Aorta (tissue), 5 donors: ENCODE results near the gene GORASP1. TPM values are rescaled to one million over a fixed set of nuclear protein-coding genes. Genes with fewer than 3 reads are reported as not detected.

Source experiments
- ATAC-seq: fragments of 200-7000 bp; cut with Tn5 transposase; one replicate; pipeline ENCODE4 v1.9.1; 2022; ENCODE audit warnings: moderate library complexity; ENCODE audit not compliant: low FRiP score
- DNase-seq, 2 donors: peaks; one replicate each; pipeline ENCODE4 v3.0.0-alpha.2; 2020
- H3K27ac ChIP-seq, 2 donors: one replicate each; pipeline ENCODE4 v1.5.1; 2013; ENCODE audit warnings: low read length in 2 of 2, mild to moderate bottlenecking in 2 of 2, moderate library complexity in 2 of 2, control low read depth in 1 of 2, inconsistent platforms in 1 of 2, low read depth in 1 of 2
- H3K27me3 ChIP-seq, 2 donors: one replicate each; pipeline ENCODE4 v1.6.1; 2013; ENCODE audit warnings: control low read depth in 1 of 2, low read length in 1 of 2, mild to moderate bottlenecking in 1 of 2, moderate library complexity in 1 of 2; ENCODE audit not compliant: insufficient read depth in 2 of 2, control insufficient read depth in 1 of 2
- H3K36me3 ChIP-seq, 2 donors: one replicate each; pipeline ENCODE4 v1.6.1; 2013; ENCODE audit warnings: control low read depth in 1 of 2, low read length in 1 of 2, mild to moderate bottlenecking in 1 of 2; ENCODE audit not compliant: insufficient read depth in 2 of 2, control insufficient read depth in 1 of 2
- H3K4me1 ChIP-seq, 2 donors: one replicate each; pipeline ENCODE4 v1.6.1; 2013; ENCODE audit warnings: low read length in 2 of 2, control low read depth in 1 of 2, mild to moderate bottlenecking in 1 of 2, moderate library complexity in 1 of 2; ENCODE audit not compliant: insufficient read depth in 2 of 2, control insufficient read depth in 1 of 2
- H3K4me3 ChIP-seq, 2 donors: one replicate each; pipeline ENCODE4 v1.5.1; 2013; ENCODE audit warnings: low read length in 2 of 2, control low read depth in 1 of 2, mild to moderate bottlenecking in 1 of 2
- H3K9me3 ChIP-seq: one replicate; pipeline ENCODE4 v1.6.1; 2013; ENCODE audit warnings: mild to moderate bottlenecking, low read length; ENCODE audit not compliant: control insufficient read depth
- WGBS, 2 donors: extraction: QIAGEN DNeasy Blood & Tissue Kit; methylation state at CpG; one replicate each; pipeline ENCODE4 v1.1.7; 2013; 5-methylcytosine and 5-hydroxymethylcytosine counted together
- intact Hi-C, 2 donors: fragments of 100-400 bp; cut with DNase I; formaldehyde crosslinking; loops; one replicate each; pipeline versions ENCODE4 v1.14.2 to v1.15.0; 2022
- polyA plus RNA-seq, 2 donors: library from polyadenylated mRNA; stranded (reverse); fragments of 200-250 nt; gene quantifications; one replicate each; pipeline ENCODE4 v1.2.3, GENCODE V29; 2013
- total RNA-seq, 2 donors: library from RNA; stranded (reverse); fragmentation: NEBNext Ultra II Directional; extraction: Animal tissue kit (Norgen Biotek cat#: 25700); gene quantifications; one replicate each; pipeline ENCODE4 v1.2.1, GENCODE V29; 2021
- donor health status: healthy with polysubstance abuse.
- donor health status: Bipolar disorder and iron deficiency.
- donor health status: DM: no; HTN: no; CAD: no.
- donor health status: DM: no; HTN: no; CAD: no.
- donor health status: DM: yes; HTN: yes; CAD: no.

GORASP1 gene
- total and polyA plus RNA-seq, 4 donors: 14.7 to 66.3 (median 57.2) TPM

DNA sequence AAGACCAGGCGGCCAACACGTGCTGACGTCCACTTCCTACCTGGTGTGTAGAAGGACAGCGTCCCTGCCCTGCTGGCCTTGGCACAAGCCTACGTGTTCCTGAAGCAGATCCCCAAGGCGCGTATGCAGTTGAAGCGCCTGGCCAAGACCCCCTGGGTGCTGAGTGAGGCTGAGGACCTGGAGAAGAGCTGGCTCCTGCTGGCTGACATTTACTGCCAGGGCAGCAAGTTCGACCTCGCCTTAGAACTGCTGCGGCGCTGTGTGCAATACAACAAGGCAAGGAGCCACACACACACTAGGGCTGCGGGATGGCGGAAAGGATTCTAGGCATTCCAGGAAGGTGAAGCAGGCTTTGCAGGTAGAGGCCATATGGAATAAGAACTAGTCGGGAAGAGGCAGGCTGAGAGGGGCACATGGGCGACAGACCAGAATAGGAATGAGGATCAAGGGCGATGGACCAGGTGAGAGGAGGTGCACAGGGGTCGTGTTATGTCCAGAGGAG, 30.1 kb upstream of the GORASP1 start:
- Histone ChIP-seq H3K27me3 (no peaks in the 10 kb centered on the region), H3K9me3 (no peaks in the 10 kb centered on the region), H3K27ac (no peak overlapping the region), H3K36me3 (no peaks in the 10 kb centered on the region), H3K4me1 (no peaks in the 10 kb centered on the region), H3K4me3 (no peak overlapping the region)
- 95 to 96% methylated on average over 18 of the region's 18 CpGs for WGBS, 2 donors
- ATAC-seq (no peak), DNase-seq (no peak)
- intact Hi-C loops: loop anchor here in 1 of 2 donors (10.0 kb wide), 1 partner anchor 47 kb away; no protein-coding TSS in a partner anchor

DNA sequence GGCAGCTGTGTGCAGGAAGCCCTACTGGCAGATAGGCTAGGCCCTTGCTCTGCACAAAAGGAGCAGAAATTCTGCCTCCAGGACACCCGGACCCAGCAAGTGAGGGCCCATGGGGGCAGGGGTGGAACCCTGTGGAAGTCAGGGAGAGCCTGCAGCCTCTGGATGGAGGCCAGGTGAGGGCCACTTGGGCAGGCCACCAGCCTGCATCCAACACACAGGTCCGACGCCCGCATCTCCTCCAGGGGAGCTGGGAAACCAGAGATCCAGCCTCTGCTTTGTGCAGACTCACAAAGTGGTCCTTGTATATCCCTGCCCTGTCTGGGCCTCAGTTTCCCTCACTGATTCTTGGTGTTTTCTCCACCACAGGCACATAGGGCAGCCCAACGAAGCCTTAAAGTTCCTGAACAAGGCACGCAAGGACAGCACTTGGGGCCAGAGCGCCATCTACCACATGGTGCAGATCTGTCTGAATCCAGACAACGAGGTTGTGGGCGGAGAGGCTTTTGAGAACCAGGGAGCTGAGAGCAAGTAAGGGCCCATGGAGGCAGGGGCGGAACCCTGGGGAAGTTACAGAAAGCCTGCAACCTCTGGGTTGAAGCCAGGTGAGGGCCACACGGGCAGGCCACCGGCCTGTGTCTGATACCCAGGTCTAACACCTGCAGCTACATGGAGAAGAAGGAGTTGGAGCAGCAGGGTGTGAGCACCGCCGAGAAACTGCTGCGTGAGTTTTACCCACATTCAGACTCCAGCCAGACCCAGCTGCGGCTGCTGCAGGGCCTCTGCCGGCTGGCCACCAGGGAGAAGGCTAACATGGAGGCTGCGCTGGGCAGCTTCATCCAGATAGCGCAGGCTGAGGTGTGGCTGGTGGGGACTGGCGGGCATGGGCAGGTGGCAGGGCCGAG, 29.4 kb upstream of the GORASP1 start:
- ATAC-seq: no peak
- DNase-seq: no peak
- Histone ChIP-seq H3K27me3 (no peaks in the 10 kb centered on the region), H3K9me3 (no peaks in the 10 kb centered on the region), H3K4me1 (no peaks in the 10 kb centered on the region), H3K36me3 (no peaks in the 10 kb centered on the region), H3K4me3 (no peak overlapping the region), H3K27ac (no peak overlapping the region)
- 90 to 91% methylated on average over 21 of the region's 21 CpGs for WGBS, 2 donors
- intact Hi-C loops: loop anchor here in 1 of 2 donors (10.0 kb wide), 1 partner anchor 48 kb away; no protein-coding TSS in a partner anchor

DNA sequence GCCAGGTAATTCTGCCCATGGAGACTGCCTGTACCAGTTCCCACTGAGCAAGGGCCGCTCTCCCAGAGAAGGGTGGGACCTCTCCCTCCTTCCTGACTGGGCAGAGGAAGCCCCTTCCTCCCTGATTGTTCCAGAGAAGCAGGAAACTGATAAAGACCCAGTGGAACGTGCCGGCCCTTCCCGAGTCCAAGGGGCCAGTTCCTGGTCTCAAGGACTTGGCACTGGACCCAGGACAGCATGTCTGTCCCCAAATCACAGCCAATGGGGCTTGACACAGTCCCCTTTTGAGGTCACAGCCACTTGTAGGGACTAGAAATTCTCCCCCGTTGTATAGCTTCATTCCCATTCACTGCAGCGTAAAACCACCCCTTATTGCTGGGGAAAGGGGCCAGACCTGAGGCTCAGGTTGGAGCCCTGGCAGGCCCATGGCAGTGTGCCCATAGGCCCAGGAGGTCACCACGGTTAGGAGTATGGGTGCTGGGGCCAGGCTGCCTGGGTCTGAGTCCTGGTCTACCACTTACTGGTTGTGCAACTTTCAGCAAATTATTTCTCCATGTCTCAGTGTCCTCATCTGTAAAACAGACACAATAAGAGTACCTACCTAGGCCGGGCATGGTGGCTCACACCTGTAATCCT, 27.9 kb upstream of the GORASP1 start:
- DNase-seq (no peak), ATAC-seq (no peak)
- no peak overlapping the region for H3K4me3 ChIP-seq
- H3K4me1 ChIP-seq: no peaks in the 10 kb centered on the region
- no peaks in the 10 kb centered on the region for H3K27me3 ChIP-seq
- intact Hi-C loops: loop anchor here in 1 of 2 donors (10.0 kb wide), 1 partner anchor 50 kb away; no protein-coding TSS in a partner anchor
- no peaks in the 10 kb centered on the region for H3K36me3 ChIP-seq
- WGBS, 2 donors: 75 to 83% methylated on average over 8 of the region's 8 CpGs
- no peaks in the 10 kb centered on the region for H3K9me3 ChIP-seq
- H3K27ac ChIP-seq: no peak overlapping the region

DNA sequence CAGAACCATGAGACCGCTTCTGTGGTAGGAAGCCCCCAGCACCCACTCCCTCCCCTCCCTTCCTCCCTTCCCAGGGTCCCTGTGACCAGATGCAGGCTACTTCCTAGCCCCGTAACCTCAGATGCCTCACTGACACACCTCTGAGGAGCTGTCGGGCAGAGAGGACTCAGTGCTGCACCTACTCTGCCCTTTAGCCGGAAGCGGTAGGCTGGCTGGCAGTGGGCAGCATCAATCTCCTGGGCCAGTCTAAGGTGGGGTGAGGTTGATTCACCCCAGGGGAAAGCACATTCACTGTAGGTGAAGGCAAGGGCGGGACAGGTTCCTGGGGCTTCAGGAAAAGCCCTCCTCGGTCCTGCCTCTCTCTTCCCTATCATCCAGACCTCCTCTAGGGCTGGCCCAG, 26.9 kb upstream of the GORASP1 start:
- H3K27ac ChIP-seq: no peak overlapping the region
- intact Hi-C loops: loop anchor here in 1 of 2 donors (10.0 kb wide), 1 partner anchor 50 kb away; no protein-coding TSS in a partner anchor

DNA sequence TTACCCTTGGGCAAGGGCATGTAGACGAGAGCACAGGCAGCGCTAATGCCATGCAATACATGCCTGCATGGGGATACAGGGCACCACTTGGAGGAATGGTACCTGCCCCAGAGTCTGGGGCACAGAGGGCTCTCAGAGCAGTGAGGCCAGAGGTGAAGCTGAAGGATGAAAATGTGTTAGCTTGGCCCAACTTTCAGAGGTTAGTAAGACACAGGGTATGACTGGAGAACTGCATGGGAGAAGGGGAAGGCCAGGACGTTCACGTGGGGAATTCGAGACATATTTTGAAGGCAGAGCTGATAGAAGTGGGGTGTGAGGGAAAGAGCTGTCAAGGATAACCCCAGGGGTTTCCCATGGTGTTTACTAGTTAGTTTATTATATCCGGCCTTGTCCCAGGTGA, 26.4 kb upstream of the GORASP1 start:
- Histone ChIP-seq H3K27me3 (no peaks in the 10 kb centered on the region), H3K4me3 (no peak overlapping the region), H3K36me3 (no peaks in the 10 kb centered on the region), H3K4me1 (no peaks in the 10 kb centered on the region), H3K27ac (no peak overlapping the region), H3K9me3 (no peaks in the 10 kb centered on the region)
- no peak for ATAC-seq
- no peak for DNase-seq
- intact Hi-C loops: loop anchor here in 1 of 2 donors (10.0 kb wide), 1 partner anchor 51 kb away; no protein-coding TSS in a partner anchor
- WGBS, 2 donors: 77 to 81% methylated on average over 6 of the region's 6 CpGs

More for the DNA sequence above, 26.9 kb upstream of the GORASP1 start:
- Histone ChIP-seq H3K27me3 (no peaks in the 10 kb centered on the region), H3K36me3 (no peaks in the 10 kb centered on the region), H3K9me3 (no peaks in the 10 kb centered on the region), H3K4me3 (no peak overlapping the region), H3K4me1 (no peaks in the 10 kb centered on the region)
- WGBS, 2 donors: 84 to 85% methylated on average over 7 of the region's 7 CpGs
- ATAC-seq (no peak), DNase-seq (no peak)

DNA sequence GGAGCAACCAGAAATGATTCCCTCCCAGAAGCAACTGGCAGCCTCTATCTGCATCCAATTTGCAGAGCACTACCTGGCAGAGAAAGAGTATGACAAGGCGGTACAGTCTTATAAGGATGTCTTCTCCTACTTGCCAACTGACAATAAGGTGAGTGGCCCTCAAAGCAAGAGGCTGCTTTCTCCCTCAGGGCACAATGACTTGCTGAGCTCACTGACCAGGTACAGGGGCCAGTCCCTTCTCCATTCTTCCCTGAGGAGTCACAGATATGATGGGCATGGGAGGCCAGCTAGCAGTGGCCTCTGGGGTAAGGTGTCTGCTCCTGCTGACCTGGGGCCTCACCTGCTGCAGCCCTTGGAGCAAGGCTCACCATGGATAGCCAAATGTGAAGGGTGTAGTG, 25.7 kb upstream of the GORASP1 start:
- Histone ChIP-seq H3K27me3 (no peaks in the 10 kb centered on the region), H3K27ac (no peak overlapping the region), H3K9me3 (no peaks in the 10 kb centered on the region), H3K4me3 (no peak overlapping the region), H3K4me1 (no peaks in the 10 kb centered on the region), H3K36me3 (no peaks in the 10 kb centered on the region)
- 97 to 100% methylated on average over 1 of the region's 1 CpG for WGBS, 2 donors
- DNase-seq (no peak), ATAC-seq (no peak)
- intact Hi-C loops: loop anchor here in 1 of 2 donors (10.0 kb wide), 1 partner anchor 52 kb away; no protein-coding TSS in a partner anchor

DNA sequence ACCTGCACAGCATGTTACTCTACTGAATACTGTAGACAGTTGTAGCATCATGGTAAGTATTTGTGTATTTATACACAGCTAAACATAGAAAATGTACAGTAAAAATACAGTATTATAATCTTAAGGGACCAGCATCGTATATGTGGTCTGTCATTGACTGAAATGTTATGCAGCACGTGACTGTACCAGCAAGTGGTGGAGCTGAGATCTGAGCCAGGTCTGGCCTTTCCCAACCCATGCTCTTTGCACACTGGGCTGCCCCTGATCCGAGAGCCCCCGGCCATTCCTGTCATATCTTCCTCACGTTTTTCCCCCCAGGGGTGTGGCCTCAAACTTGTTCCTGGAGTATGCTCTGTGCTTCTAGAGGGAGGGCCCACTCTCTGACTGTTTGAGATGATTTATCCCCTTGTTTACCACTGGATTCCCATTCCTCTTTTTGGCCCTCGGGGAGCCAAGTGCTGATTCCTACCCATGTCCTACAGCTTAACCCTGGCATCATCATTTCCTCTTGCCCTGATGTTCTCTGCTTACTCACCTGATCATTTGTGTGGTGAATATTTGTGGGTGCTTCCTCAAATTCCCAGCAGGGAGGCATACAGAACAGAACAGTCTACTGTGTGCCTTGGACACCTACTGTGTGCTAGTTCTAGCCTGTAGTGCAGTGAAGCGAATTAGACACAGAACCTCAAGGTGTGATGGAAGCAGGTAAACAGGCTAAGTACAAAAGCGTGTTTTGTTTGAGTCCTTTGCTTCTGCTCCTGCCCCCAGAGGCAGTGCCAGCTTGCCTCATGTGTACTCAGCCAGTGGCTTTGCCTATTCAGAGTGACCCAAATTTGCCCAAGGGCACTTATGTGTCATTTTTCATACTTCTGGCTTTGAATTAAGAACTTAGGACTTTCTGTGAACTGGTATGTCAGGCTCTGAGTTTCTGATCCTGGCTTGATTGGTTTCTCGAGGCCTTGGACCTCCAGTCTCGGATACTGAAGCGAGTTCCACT, 25.0 kb upstream of the GORASP1 start:
- Histone ChIP-seq H3K4me1 (no peaks in the 10 kb centered on the region), H3K27me3 (no peaks in the 10 kb centered on the region), H3K4me3 (no peak overlapping the region), H3K36me3 (no peaks in the 10 kb centered on the region), H3K27ac (no peak overlapping the region), H3K9me3 (no peaks in the 10 kb centered on the region)
- whole genome bisulfite sequencing, 2 donors: 79 to 82% methylated on average over 11 of the region's 11 CpGs
- no peak for ATAC-seq
- intact Hi-C loops: loop anchor here in 1 of 2 donors (10.0 kb wide), 1 partner anchor 52 kb away; no protein-coding TSS in a partner anchor
- no peak for DNase-seq
